Loucy (cell line): ENCODE measurements around the gene STK32C.

Source experiments
- CTCF ChIP-seq: fragments of 200-600 bp; sonication (generic); conservative IDR thresholded peaks from 2 replicates; pipeline ENCODE4 v1.5.1; 2014; ENCODE audit warnings: mild to moderate bottlenecking, antibody characterized with exemption, low read length
- EZH2phosphoT487 ChIP-seq: fragments of 200-600 bp; IDR thresholded peaks from 2 replicates; pipeline ENCODE4 v1.6.1; 2018; ENCODE audit warnings: antibody characterized with exemption, mild to moderate bottlenecking, moderate library complexity, borderline replicate concordance

GRCh38 chr10:132328106-132328505, 20.4 kb upstream of the STK32C start:
- no peak for TF ChIP-seq CTCF
- TF ChIP-seq EZH2phosphoT487 = no peak
